CD4-positive, alpha-beta T cell treated with Interleukin-4 for 1 hour (primary cell): ENCODE measurements around the gene CACNA2D1.

Source experiments
- DNase-seq, 2 donors: peaks; one replicate each; pipeline ENCODE4 v3.0.0-alpha.2; 2020 to 2022

CACNA2D1 gene

GRCh38 chr7:82443547-82444219, at the start of gene CACNA2D1:
Gene CACNA2D1, minus strand, starts transcription at chr7:82443777.
- DNase-seq = no peak

GRCh38 chr7:82481499-82482097, 38.0 kb upstream of the CACNA2D1 start:
- no peak for DNase-seq

- no peak for DNase-seq
These were observed 34.3 kb upstream of the CACNA2D1 start for GRCh38 chr7:82477733-82478515.

DNA sequence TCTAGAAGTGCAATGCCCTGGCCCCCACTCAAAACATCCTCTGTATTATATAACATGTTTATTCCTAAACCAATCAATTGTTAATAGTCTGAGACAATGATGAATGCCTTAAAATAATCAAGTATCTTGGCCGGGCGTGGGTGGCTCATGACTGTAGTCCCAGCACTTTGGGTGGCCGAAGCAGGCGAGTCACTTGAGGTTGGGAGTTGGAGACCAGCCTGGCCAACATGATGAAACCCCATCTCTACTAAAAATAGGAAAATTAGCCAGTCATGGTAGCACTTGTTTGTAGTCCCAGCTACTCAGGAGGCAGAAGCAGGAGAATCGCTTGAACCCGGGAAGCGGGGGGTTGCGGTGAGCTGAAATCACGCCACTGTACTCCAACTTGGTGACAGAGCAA, 29.4 kb upstream of the CACNA2D1 start:
- DNase-seq = no peak

- no peak for DNase-seq
These were observed 27.9 kb upstream of the CACNA2D1 start for GRCh38 chr7:82471351-82472020.

- DNase-seq = no peak
These were observed 25.6 kb upstream of the CACNA2D1 start for GRCh38 chr7:82469207-82469606.

- no peak for DNase-seq
These were observed 24.9 kb upstream of the CACNA2D1 start for GRCh38 chr7:82468435-82468834.

- no peak for DNase-seq
These were observed 23.4 kb upstream of the CACNA2D1 start for GRCh38 chr7:82467020-82467419.

DNA sequence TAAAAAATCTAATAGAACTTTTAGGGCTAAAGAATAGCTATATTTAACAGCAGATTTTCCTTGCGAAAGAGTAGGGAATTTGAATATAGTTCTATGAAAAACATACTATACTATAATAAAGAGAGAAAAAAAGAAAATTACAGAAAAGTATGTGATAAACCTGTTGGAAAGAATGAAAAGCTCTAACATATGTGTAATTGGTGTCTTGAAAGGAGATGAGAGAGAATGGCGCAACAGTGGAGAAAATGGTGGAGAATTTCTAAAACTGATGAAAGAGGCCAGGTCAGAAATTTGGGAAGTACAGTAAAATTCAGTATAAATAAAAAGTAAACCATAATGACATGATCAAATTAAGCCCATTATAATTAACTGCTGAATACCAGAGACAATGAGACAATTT, 20.8 kb upstream of the CACNA2D1 start:
- DNase-seq = no peak

DNA sequence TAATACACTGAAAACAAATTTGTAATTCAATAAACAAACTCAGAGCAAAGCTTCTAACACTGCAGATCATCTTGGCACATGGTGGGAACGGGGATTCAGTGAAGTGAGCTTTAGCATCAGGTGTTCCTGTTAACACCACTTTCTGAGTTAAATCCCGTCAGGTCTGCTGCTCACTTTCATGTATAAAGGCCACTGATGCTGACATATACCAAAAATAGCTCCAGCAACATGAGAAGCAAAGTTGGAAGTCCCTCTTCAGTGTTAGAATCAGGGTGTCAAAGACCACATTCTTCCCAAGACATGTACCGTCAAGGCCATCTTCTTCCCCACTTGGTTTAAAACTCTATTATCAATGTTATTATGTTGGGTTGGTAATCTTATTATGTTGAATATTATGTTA, 11.7 kb upstream of the CACNA2D1 start:
- DNase-seq = no peak

DNA sequence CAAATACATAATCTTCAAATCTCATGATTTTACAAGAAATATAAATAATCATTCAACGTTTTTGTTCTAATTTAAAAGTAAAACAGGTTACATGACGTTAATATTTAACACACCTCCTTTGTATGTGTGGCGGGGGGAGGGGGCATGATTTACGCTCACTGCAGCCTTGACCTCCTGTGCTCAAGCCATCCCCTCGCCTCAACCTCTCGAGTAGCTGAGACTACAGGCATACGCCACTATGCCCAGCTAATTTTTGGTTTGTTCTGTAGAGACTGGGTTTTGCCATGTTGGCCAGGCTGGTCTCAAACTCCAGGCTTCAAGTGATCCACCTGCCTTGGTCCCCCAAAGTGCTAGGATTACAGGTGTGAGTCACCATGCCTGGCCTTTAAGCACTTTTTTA, 7.2 kb upstream of the CACNA2D1 start:
- no peak for DNase-seq

DNA sequence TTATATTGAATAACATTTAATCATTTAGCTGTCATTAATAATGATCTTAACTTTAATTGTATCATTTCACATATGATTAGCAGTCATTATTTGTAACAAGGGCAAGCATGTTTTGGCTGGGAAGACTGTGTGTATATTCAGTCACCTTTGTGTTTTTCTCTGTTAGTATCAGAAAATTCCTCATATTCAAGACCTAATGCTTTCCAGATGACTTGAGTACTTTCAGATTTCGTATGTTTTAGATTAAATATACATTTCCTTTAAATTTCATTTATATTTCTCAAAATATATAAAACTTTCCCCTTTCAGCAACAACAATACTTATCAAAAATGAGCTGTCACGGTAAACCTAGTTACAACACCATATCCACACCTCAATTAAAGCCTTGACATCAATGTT, 6.3 kb upstream of the CACNA2D1 start:
- no peak for DNase-seq

DNA sequence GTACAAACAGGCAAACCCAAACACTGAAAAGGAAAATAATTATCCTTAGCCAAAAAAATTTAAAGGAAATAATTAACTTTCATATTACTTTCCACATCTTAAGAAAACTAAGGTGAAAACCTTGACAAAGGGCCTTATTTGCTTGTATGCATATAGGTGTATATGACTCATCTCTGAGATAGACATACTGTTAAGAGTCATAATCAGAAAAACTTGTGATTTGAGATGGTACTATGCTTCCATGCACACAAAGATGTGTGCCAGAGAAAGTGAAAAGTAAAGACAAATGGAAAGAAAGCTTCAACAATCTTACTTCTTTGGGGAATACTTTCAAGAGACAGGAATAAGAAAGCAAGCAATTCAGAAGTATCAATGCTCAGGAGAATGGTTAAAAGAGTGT, 3.3 kb upstream of the CACNA2D1 start:
- no peak for DNase-seq

DNA sequence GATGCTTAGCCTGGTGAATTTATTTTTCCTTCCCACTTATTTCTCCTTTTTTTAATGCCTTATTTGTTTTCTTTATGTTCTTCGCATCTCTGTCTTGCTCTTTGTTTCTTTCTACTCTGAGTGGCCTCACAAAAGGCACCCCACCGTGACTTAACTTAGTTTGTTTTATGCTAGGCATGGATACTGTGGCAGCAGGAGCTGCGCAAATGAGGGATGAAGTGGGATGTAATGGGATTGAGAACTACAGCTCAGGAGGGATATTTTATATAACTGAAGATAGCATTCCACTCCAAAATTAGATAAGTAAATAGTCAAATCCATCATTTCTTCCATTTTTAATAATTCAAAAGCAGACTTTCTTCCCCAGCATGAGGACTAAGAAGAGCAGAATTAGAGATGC, 1.7 kb upstream of the CACNA2D1 start:
- DNase-seq = no peak

DNA sequence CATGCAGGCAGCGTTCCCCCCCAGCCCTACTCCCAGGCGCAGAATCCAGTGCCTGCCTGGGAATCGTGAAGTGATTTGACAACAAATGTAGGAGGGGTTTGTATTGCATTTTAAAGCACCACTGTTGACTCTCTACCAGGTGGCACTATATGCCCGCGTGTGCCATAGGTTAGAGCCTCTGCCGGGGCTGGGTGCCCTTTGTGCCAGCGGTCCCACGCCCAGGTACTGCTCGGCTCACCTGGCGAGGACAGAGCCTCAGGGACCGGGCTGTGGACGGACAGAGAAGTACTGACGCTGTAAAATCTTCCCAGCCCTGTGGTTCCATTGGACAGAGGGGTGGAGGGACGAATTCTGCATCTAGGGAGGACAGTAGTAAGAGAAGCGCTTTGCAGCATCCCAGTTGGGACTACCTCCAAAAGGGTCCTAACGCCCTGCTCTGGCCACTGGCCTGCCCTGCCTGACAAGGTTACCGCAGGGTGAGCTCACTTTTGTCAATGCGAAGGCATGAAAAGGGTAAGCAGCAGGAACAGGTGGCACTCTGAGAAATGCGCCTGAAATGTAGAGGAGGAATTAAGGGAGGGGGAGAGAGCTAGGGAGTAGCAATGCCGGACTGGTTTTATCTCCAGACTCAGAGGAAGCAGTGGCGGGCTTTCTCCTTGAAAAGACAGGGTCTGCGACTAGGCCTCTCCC, 788 bp upstream of the CACNA2D1 start:
- no peak for DNase-seq

DNA sequence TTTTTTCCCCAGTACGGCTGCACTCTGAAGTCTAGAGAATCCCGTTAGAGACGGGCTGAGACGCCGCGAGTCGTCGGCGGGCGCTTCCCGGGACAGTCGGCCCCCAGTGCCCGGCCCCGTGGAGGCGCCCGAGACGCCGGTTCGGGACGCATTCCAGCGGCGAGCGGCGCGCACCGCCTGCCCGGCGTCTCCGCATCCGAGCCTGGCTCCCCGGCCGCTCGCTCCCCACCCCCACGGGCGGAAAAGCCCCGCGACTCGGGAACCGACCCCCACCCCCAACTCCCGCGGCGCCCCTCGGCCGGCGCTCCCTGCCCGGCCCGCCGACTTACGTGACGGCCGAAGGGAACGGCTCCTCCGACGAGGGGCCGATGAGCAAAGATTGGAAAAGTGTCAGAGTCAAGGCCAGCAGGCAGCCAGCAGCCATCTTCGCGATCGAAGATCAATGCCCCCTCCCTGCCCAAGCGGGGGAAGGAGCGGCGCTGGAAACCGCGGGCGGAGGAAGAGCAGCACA, 486 bp downstream of the CACNA2D1 start:
- DNase-seq = no peak

- DNase-seq = no peak
These were observed 1.0 kb downstream of the CACNA2D1 start for GRCh38 chr7:82442492-82443035.

DNA sequence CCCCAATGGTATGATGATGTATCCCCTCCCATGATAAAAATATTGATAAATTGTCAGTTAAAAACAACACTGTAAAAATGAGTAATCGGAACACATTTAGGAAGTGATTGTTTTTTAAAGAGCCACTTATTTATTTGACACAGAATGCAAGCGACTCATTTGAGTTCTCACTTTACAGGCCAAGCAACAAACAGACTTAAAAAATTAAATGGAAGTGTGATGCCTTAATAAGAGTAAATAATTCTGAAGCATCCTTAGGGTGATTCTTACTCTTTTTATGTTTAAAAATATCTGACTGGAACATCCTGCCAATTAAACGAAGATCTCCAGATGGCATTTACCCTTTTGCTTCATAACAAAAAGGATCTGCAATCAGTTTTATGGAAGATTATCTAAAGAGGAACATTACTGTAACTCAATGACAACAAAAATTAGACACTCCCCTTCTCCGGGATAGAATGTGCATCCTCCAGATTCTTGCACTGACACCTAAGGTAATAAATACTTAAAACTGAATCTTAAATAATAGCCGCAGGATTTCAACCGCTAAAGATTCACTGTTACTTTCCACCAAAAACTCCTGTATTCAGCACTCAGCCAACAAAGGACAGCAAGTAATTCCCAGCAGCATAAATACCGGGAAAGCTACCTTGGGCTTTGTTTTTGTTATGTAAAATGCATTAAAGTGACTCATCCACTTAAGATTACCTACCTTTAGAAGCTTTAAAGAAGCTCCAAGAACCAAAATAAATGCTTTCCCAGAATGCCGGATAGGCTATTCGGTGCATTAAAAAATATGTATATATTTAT, 1.7 kb downstream of the CACNA2D1 start:
- no peak for DNase-seq

- DNase-seq = no peak
These were observed 5.1 kb downstream of the CACNA2D1 start for GRCh38 chr7:82438521-82438920.

GRCh38 chr7:82435769-82436168, 7.8 kb downstream of the CACNA2D1 start:
- DNase-seq = no peak

- DNase-seq = no peak
These were observed 9.1 kb downstream of the CACNA2D1 start for GRCh38 chr7:82434275-82435022.
